HG02870 (cell line): Measurements from ENCODE around the gene MGAT4A.
A peak's percentile ranks its signal among the peaks of the same experiment; 100 is the strongest.
"Not testable (repeated sequence)": the region's sequence is repeated elsewhere in the genome, so short reads cannot be mapped to it uniquely, and the experiment has no call there.

Experiments
- ATAC-seq: cut with Tn5 transposase; IDR thresholded peaks from one replicate; pipeline ENCODE4 v1.9.1; 2021; ENCODE audit warnings: mild to moderate bottlenecking, moderate library complexity; ENCODE audit not compliant: unreplicated experiment

MGAT4A gene

DNA sequence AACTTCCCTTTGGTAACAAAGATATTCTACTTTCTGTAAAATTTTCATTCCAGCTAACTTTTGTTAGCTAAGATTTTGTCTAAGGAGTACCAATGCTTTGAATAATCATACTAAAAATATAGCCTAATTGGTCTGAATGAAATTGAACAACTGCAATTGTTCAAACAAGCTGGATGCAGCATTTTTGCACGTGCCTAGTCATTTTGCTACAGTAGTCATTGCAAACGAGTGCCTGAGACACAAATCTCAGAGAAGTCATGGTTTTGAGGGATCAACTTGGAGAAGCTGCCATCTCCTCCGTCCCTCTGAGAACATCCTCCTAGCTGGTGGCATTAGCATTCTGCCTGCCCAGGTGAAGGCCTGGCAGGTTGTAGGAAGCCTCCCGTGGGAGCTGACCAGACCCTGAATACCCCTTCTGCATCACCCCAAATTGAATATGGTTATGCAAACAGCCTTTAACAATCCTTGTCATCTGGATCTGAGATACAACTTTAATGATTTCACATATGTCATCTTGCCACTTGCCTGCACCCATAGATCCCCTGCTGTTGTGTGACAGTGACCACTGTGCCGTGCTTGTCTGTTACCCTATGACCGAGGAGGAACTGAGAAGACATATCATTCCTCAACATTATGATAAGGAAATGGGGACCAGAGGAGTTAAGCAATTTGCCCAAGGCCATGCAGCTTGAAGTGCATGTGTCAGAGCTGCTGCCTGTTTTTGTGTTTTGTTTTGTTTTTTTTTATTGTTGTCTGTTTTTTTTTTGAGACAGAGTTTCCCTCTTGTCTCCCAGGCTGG, 29.1 kb upstream of the MGAT4A start:
- ATAC-seq: peak; percentile 44

DNA sequence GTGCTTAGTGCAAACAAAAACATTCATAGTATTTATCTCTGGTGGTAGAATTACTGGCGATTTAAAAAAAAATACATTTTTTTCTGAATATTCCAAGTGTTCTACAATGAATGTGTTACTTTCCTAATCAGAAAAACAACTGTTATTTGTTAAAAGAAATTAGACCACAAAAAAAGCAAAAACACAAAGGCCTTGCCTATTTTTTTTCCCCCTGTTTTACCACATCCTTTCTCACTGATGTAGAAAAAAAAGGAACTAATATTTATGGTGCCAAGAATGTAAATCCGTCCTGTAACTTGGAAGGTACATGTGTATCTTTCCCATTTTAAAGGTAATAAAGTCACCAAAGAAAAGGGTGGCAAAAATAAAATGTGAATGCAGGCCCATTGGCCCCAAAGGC, 28.4 kb upstream of the MGAT4A start:
- ATAC-seq: no peak

- ATAC-seq: peak; percentile 75
Observed at GRCh38 chr2:98757904-98758421, 27.0 kb upstream of the MGAT4A start.

DNA sequence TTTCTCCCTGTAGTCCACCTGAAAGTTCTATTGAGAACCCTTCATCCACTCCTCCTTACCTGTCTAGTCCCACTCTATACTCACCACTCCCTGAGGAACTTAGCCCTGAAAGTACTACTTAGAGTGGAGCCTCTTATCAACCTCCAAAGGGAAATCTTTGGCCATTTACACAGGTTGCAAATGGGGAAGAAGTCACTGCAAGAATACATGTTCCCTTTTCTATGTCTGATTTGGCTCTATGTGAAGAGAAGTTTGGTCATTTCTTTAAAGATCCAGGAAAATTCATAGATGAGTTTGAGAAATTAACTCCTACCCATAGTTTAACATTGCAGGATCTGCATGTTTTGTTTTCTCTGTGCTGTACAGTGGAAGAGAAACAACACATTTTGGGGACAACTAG, 22.9 kb upstream of the MGAT4A start:
- no peak for ATAC-seq

- ATAC-seq: not testable (repeated sequence)
Observed at GRCh38 chr2:98752711-98753110, 21.8 kb upstream of the MGAT4A start.

- ATAC-seq: no peak
Observed at GRCh38 chr2:98751748-98752147, 20.8 kb upstream of the MGAT4A start.

GRCh38 chr2:98750593-98751282, 19.8 kb upstream of the MGAT4A start:
- ATAC-seq: no peak

- ATAC-seq: no peak
Observed at GRCh38 chr2:98749066-98749450, 18.1 kb upstream of the MGAT4A start.

- ATAC-seq: no peak
Observed at GRCh38 chr2:98748292-98749065, 17.5 kb upstream of the MGAT4A start.

GRCh38 chr2:98747888-98748287, 17.0 kb upstream of the MGAT4A start:
- no peak for ATAC-seq

DNA sequence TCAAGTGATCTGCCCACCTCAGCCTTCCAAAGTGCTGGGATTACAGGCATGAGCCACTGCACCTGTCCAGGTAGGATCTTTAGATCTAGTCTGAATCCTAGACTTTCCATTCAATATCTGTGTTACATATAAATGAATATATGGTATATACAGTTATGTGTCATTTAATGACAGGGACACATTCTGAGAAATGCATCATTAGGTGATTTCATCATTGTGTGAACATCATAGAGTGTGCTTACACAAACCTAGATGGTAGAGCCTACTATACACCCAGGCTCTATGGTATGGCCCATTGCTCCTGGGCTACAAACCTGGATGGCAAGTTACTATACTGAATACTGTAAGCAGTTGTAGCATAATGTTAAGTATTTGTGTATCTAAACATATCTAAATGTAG, 15.5 kb upstream of the MGAT4A start:
- ATAC-seq: no peak

DNA sequence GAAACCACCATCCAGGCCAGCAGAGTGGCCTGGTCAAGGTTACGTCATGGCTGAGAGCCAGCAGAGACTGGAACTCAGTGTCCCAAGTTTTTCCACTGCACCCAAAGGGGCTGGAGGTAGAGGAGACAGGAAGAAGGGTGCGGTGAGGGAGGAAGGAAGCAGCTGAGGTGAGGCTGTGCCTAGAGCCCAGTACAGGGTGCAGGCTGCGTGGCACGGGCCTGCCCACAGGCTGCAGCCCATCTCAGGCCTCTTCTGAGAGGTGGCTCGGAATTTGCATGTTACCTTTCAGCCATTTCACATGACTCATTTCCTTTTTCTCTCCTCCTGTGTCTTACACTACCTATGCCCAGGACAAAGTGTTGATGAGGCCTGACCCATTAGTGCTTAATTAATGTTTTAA, 13.7 kb upstream of the MGAT4A start:
- ATAC-seq: no peak

- ATAC-seq: no peak
Observed at GRCh38 chr2:98743835-98744234, 12.9 kb upstream of the MGAT4A start.

- ATAC-seq: no peak
Observed at GRCh38 chr2:98739020-98739419, 8.1 kb upstream of the MGAT4A start.

GRCh38 chr2:98738304-98738703, 7.4 kb upstream of the MGAT4A start:
- no peak for ATAC-seq

DNA sequence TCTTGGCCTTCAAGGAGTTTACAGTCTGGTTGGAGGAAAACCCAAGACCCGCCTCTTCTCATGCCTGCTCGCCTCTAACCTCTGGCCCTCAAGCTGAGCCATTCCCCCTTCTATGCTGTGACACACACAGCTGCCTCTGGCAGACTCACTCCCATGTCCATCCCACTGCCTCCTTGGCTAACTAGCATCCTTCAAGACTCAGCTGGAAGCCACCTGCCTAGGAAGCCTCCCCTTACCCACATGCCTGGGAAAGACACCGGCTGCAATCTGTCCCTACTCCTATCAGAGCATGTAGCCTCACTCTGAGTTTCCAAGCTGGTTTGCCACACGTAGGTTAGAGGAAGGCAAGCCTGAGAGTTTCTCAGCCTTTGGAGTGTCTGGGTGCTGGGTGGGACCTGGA, 6.9 kb upstream of the MGAT4A start:
- no peak for ATAC-seq

DNA sequence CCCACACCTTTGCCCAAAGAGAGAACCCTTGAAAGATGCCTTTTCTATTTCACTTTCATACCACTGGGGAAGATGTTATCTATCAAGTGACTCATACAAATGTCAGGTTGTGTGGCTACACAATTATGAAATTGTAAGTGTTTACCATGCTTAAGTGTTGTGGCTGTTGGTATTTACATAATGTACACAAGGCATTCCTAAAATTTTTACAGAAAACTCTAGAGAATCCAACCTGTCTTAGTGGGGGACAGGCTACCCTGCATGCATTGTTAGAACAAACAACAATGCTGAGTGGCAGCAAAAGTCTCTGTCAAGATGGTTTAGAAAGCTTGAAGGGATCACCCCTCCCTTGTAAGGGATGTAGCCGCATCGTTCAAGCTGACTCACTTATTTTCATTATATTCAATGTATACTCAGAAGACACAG, 5.5 kb upstream of the MGAT4A start:
- ATAC-seq: no peak

- no peak for ATAC-seq
Observed at GRCh38 chr2:98734823-98735260, 3.9 kb upstream of the MGAT4A start.

DNA sequence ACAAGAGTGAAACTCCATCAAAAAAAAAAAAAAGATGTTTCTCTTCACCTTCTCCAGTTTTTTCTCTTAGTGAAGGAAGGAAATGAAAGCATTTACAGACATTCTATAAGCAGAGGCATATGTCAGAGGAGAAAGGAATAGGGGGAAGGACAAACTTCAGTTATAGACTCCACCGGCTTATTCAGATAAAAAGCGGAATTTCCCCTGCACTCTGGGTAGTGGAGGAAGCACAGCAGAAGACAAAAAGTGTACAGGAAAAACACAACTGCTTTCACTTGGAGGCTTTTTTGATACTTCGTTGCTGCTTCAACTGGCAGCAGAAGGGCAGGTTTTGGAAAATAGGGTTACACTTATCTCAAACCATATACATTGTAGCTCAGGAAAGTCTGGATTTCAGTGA, 3.2 kb upstream of the MGAT4A start:
- ATAC-seq: no peak

GRCh38 chr2:98732430-98733051, 1.6 kb upstream of the MGAT4A start:
- no peak for ATAC-seq

- ATAC-seq: no peak
Observed at GRCh38 chr2:98731894-98732349, 990 bp upstream of the MGAT4A start.
